Left cardiac atrium (tissue), 4 donors: ENCODE results near the gene PDLIM7. TPM values are rescaled to one million over a fixed set of nuclear protein-coding genes. Genes with fewer than 3 reads are reported as not detected.

ENCODE experiments used
- ATAC-seq, 2 donors: fragments of 200-7000 bp; cut with Tn5 transposase; one replicate each; pipeline ENCODE4 v1.9.1; 2020; ENCODE audit warnings: mild to moderate bottlenecking in 2 of 2, moderate library complexity in 2 of 2
- DNase-seq: peaks from one replicate; pipeline ENCODE4 v3.0.0-alpha.2; 2020
- intact Hi-C, 2 donors: fragments of 100-400 bp; cut with DNase I; formaldehyde crosslinking; loops; one replicate each; pipeline versions ENCODE4 v1.14.1 to v1.15.1; 2022 to 2023
- total RNA-seq, 2 donors: library from RNA; stranded (reverse); fragmentation: NEBNext Ultra II Directional; extraction: Animal tissue kit (Norgen Biotek cat#: 25700); gene quantifications; one replicate each; pipeline ENCODE4 v1.2.1, GENCODE V29; 2021
- donor health status: DM: no; HTN: yes; CAD: no.
- donor health status: DM: no; HTN: yes; CAD: no; lungs with severe emphysema.
- donor health status: DM: yes; HTN: yes; CAD: no.
- donor health status: Dilated cardiomyopathy.

Gene PDLIM7
- total RNA-seq, 2 donors from 2014 or later: 50.5 to 94.5 TPM

DNA sequence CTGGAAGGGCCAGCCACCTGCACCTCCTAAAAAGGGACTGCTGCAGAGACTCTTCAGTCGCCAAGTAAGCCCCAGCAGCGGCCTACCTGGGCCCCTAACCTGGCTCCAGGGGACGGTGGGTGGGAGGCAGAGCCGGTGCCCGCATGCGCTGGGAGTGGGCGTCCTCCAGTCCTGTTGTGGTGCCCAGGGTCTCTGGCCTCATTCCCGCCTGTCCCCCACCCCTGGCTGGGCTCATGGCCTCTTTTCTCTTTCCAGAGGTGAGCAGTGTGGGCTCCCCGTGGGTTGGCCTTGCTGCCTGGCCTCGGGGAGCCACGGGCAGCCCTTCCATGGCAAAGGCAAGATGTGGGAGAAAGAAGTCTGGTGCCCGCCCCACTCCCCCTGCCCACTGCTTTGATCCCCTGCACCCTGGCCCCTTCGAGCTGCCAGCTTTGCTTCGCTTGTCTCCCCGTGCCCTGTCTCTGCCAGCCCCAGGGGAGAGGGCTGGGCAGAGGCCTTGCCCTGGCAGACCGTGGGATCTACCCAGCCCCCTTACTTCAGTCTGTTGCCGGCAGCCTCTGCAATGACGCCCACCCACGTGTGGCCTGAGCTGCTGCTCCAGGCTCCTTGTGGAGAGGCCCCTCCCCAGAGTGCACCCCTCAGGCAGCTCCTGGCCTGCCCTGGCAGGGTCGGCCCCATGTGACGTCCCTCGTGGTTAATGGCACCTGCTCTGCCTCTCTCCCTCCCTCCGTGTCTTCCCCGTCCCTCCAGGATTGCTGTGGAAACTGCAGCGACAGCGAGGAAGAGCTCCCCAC, 56.2 kb downstream of the PDLIM7 start:
- ATAC-seq: no peak
- intact Hi-C loops: no loop called here
- no peak for DNase-seq

DNA sequence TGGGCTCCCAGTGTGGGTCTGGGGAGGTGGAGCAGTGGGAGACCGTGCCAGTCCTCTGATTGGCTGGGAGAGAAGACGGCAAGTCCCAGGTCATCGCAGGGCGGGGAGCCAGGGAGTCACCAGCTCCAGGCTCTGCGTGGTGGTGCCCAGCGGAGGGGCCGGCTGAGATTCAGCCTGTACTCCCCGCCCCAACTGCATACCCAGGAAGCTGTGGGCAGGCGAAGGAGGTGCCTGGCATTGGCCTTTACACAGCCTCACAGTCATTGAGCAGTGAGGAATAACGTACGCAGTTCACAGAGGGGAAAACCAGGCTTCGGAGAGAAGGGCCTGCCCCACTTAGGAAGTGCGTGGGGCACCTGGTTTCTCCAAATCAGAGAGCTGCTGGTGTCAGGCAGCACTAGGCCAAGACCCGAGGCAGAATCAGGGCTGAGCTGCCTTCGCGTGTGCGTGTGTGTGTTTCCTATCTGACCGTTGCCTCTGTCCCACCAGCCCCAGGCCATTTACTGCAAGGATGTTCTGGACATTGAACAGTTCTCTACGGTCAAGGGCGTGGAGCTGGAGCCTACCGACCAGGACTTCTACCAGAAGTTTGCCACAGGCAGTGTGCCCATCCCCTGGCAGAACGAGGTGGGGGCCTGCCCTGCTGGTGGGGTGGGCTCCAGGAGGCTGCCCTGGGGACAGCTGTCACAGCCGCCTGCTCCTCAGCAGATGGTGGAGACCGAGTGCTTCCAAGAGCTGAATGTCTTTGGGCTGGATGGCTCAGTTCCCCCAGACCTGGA, 57.0 kb downstream of the PDLIM7 start:
- DNase-seq (no peak), ATAC-seq (no peak)
- intact Hi-C loops: no loop called here

DNA sequence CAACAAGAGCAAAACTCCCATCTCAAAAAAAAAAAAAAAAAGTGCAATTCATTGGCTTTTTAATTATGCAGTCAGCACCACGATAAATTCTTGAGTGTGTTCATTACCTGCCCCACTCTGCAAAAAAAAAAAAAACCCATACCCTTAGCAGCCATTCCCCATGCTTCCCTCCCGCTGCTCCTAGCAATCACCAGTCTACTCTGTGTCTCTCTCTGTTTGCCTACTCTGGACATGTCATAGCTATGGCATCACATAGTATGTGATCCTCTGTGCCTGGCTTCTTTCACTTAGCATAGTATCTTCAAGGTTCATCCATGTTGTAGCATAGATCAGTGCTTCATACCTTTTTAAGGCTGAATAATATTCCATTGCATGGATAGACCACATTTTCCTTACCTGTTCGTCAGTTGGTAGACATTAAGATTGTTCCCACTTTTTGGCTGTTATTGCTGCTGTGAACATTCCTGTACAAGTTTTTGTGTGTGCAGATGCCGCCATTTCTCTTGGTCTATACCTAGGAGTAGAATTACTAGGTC, 57.8 kb downstream of the PDLIM7 start:
- DNase-seq (no peak), ATAC-seq (no peak)
- intact Hi-C loops: no loop called here

DNA sequence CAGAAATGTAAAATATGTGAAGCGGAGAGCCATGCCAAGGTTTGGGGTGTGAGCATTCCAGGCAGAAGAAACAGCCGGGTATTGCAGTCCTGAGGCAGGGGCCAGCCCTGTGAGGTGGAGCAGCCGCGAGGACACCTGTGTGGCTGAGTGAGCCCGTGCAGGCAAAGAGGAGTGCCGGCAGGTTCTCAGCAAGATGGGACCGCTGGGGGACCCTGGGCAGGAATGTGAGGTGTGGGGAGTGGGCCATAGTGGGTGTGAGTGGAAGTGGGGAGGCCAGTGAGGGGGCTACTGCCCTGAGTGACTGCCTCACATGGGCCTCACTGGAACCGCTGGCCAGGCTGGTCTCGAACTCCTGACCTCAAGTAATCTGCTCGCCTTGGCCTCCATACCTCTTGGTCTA, 58.9 kb downstream of the PDLIM7 start:
- ATAC-seq: no peak
- DNase-seq: no peak
- intact Hi-C loops: no loop called here

DNA sequence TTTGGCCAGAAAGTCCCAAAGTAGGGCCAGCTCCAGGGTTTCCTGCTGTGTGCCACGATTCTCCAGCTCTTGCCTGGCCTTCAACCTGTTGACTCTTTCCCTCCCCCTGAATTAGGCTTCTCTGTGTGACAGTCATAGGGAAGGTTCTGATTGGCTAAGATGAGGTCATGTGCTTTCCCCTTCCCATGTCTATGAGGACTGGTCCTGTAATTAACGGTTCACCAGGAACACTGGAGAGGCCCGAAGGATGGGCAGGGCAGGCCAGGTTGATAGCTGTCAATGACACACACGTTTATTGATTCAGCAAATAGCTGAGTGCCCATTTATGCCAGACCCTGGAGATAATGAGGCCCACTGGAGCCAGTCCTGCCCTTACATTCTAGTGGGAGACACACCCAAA, 59.8 kb downstream of the PDLIM7 start:
- ATAC-seq: no peak
- DNase-seq: no peak
- intact Hi-C loops: no loop called here

DNA sequence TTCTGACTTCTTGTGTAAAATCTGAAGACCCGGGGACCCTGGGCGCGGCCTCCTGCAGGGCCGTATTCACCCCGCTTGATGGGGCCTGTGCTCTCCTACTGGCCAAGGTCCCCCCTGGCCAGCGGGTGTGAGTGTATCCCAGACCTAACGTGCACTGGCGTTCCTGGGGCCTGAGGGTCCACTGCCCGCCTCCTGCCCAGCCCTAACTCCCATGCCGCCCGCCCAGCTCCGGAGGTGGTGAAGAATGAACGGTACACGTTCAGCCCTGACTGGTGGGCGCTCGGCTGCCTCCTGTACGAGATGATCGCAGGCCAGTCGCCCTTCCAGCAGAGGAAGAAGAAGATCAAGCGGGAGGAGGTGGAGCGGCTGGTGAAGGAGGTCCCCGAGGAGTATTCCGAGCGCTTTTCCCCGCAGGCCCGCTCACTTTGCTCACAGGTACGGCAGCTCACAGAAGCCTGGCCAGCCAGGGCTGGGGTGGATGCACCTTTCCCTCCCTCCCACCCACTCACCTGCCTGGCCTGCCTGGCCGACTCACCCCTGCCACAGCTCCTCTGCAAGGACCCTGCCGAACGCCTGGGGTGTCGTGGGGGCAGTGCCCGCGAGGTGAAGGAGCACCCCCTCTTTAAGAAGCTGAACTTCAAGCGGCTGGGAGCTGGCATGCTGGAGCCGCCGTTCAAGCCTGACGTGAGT, 61.4 kb downstream of the PDLIM7 start:
- intact Hi-C loops: no loop called here
- no peak for DNase-seq
- ATAC-seq: no peak

DNA sequence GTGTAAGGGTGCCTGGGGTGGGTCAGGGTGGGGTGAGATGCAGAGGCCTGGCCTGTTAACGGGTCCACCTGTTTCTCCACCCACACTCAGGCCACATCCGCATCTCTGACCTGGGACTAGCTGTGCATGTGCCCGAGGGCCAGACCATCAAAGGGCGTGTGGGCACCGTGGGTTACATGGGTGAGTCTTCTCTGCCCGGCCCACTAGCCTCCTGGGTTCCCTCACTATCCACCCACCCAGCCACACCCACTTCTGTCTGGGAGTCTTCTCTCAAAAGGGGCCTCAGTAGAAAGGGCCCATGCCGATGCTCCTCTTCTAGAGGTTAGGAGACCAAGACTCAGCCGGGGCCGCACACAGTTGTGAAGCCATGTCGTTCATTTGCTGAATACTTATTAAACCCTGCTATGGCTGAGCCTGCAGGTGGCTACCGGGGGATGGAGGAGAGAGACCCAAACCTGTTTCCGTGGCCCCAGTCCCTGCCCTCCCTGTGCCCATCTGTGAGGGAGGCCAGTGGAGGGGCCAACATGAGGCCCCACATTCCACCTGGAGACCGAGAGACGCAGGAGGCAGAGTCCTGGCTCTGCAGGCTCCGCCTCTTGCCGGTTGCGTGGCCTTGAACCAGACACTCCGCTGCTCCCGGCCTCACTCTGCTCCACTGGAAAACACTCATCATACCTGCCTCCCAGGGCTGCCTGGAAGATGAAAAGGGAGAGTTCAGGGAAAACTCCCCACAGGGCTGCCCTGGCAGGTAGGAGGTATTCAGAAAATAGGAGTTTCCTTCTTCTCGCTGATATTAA, 62.3 kb downstream of the PDLIM7 start:
- intact Hi-C loops: no loop called here
- no peak for ATAC-seq
- DNase-seq: no peak

DNA sequence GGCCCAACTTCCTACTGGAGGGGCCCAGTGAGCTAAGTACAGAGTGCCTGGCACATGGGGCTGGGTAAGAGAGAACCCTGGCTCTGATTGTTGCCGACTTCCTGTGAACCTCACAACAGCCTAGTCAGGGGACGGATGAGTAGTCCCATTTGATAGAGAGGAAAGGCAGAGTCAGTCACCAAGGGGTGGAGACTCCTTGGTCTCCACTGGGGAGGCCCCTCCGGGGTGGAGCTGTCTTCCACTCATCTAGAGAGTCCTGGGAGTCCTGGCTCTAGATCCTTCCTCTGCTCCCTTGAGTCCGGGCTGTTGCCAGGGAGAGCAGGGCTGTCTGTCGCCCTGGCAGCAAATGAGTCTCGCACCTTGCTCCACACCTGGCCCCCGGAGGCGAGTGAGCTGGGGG, 63.0 kb downstream of the PDLIM7 start:
- no peak for ATAC-seq
- intact Hi-C loops: no loop called here
- DNase-seq: no peak

DNA sequence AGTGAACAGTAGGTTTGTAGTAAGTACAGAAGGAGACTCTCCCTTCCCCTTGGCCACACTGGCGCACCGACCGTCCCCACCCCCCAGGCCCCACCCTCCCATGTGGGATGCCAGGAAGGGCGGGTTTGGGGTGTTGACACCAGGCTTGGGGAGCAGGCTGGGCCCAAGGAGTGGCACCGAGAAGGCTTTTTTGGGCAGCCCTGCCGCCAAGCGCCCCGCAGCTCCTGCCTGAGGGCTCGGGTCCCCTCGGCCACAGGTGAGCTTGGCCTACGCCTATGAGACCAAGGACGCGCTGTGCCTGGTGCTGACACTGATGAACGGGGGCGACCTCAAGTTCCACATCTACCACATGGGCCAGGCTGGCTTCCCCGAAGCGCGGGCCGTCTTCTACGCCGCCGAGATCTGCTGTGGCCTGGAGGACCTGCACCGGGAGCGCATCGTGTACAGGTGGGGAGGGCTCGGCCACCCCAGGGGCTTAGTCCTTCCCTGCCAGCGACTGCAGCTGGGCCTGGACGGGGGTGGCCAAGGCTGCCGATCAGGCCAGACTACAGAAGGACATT, 63.7 kb downstream of the PDLIM7 start:
- no peak for DNase-seq
- intact Hi-C loops: no loop called here
- no peak for ATAC-seq

Other genes with a start within 250 kb of the PDLIM7 start
- gene RAB24, start 193.9 kb downstream of the PDLIM7 start, total RNA-seq: 10 to 100 TPM; 18.8 to 20.1 TPM
- gene PRELID1, start 193.8 kb downstream of the PDLIM7 start, total RNA-seq: 10 to 100 TPM; 52.6 to 64.0 TPM
- gene MXD3, start 185.7 kb downstream of the PDLIM7 start, total RNA-seq: 1 to 10 TPM; 2.8 to 3.4 TPM
- 10 to 100 TPM; 76.4 to 77.7 TPM for gene LMAN2, start 145.9 kb downstream of the PDLIM7 start, total RNA-seq
- gene RGS14, start 139.7 kb downstream of the PDLIM7 start, total RNA-seq: 1 to 10 TPM; 3.7 to 4.7 TPM
- gene SLC34A1, start 113.2 kb downstream of the PDLIM7 start, total RNA-seq: not detected
- not detected for gene PFN3, start 96.9 kb downstream of the PDLIM7 start, total RNA-seq
- under 1 TPM; 0.27 to 0.39 TPM for gene F12, start 88.0 kb downstream of the PDLIM7 start, total RNA-seq
- gene GRK6, start 70.9 kb downstream of the PDLIM7 start, total RNA-seq: 10 to 100 TPM; 14.6 to 20.1 TPM
- 1 to 10 TPM in 1 of 2 donors, under 1 TPM in 1; 0.59 to 1.6 TPM for gene PRR7, start 50.8 kb downstream of the PDLIM7 start, total RNA-seq
- 10 to 100 TPM; 30.2 to 55.1 TPM for gene DBN1, start 24.0 kb downstream of the PDLIM7 start, total RNA-seq
- gene DOK3, start 12.2 kb upstream of the PDLIM7 start, total RNA-seq: 1 to 10 TPM; 5.3 to 9.0 TPM
- 10 to 100 TPM; 33.1 to 53.5 TPM for gene DDX41, start 19.4 kb upstream of the PDLIM7 start, total RNA-seq
- 10 to 100 TPM; 26.1 to 30.1 TPM for gene FAM193B, start 57.0 kb upstream of the PDLIM7 start, total RNA-seq
- gene TMED9, start 94.6 kb upstream of the PDLIM7 start, total RNA-seq: 100 to 1,000 TPM; 101 to 131 TPM
- 10 to 100 TPM; 14.5 to 20.4 TPM for gene B4GALT7, start 102.5 kb upstream of the PDLIM7 start, total RNA-seq